HG03378 (cell line): Measurements from ENCODE around the gene LINGO3.

ENCODE experiments used
- ATAC-seq: cut with Tn5 transposase; IDR thresholded peaks from one replicate; pipeline ENCODE4 v1.9.1; 2021; ENCODE audit warnings: mild to moderate bottlenecking, moderate library complexity; ENCODE audit not compliant: unreplicated experiment

LINGO3 gene

DNA sequence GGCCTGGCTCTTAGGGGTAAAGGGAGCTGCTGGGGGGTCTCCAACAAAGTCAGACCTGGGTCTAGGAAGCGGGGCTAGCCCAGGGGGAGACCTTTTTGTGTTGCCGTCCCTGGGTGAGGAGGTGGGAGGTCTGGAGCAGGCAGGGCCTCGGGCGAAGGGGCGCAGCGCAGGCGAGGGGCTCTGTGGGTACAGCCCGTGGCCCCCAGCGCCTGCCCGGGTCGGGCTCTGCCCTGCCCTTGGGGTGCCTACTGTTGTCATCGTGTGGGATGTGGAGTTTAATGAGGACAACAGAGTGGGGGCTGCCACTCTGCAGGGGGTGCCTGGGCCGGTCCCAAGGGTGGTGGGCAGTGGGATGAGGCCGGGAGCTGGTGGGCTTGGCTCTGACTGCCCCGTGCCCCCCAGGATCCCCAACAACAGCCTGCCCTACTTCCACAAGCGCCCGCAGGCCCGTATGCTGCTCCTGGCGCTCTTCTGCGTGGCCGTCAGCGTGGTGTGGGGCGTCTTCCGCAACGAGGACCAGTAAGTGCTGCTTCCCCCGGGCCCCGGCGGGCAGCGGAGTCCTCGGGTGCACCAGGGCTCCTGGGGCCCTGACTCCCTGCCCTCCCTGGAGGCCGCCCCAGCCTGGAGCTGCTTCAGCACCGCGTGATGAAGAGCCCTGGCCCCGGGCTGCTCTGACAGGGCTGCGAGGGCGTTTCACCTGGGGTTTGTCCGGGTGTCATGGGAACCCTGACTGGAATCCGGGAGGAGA lies 32.7 kb upstream of the LINGO3 start:
- no peak for ATAC-seq

DNA sequence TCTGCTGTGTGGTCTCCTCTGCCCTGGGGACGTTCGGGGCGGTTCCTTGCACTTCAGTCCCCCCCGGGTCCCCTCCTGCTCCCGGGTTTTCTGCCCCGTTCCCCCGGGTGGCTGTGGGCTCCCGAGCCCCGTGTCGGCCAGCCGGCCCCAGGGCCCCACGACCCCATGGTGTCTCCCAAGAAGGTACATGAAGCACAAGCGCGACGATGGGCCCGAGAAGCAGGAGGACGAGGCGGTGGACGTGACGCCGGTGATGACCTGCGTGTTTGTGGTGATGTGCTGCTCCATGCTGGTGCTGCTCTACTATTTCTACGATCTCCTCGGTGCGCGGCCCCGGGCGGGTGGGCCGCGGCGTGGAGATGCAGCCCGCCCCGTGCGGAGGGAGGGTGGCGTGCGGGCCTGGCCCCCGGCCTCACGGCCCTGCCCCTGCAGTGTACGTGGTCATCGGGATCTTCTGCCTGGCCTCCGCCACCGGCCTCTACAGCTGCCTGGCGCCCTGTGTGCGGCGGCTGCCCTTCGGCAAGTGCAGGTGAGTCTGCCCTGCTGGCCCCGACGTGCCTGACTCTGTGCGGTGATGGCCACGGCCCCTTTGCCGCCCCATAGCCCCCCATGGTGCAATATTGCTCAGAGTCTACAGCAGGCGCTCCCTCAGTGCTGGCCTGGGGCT lies 31.8 kb upstream of the LINGO3 start:
- ATAC-seq, result no peak

DNA sequence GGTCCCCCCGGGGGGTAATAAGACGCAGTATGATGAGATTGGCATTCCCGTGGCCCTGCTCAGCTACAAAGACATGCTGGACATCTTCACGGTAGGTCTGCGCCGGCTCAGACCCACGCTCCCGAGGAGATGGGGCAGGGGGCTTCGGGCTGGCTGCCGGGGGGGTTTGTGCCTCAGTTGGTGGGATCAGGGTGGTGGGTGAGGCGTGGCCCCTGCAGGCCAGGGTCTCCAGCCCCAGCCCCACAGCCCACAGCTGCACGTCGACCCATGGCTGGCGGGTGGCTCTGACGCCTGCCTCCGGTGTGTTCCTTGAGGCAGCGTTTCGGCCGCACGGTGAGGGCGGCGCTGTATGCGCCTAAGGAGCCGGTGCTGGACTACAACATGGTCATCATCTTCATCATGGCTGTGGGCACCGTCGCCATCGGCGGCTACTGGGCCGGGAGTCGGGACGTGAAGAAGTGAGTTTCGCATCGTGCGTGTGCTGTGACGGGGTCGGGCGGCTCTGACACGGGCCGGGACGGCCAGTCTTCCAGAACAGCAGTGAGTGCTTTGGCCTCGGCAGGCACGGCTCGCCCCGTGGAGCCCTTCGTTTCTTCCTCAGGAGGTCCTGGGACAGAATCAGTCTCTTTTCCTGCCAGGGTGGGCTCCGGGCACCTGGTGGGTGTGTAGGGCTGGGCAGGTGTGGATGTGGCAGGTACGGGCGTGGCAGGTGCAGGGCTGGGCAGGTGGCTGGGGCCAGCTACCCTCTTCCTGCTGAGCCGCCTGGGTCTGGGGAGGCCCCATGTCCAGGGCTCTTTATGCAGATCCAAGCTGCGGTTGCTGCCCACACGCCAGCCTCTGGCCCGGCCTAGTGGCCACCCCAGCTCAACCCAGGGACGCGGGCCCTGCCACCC lies 31.0 kb upstream of the LINGO3 start:
- no peak for ATAC-seq

DNA sequence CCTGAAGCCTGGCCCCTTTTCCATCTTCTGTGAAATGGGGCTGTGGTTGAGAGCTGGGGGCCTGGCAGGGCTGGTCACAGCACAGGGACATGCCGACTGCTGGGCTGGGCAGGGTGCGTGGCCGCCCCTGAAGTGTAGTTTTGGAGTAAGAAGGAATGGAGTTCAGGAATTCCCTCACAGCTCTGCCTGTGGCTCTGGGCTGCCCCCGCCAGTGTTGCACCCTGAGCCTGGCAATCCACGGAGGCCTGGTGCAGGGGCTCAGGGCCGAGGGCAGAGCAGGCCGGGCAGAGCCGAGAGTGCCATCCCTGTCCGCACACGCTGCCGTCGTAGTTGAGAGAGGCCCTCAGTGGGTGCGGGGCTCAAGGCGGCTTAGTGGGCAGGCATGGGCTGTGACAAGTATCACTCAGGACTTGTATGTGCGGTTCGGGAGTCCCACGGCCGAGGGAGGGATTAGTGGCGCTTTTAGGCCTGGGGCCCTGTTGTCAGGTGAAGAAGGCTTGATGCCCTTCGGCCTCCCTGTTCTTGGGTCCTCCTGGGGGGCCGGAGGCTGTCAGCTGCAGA lies 30.2 kb upstream of the LINGO3 start:
- ATAC-seq, result no peak

DNA sequence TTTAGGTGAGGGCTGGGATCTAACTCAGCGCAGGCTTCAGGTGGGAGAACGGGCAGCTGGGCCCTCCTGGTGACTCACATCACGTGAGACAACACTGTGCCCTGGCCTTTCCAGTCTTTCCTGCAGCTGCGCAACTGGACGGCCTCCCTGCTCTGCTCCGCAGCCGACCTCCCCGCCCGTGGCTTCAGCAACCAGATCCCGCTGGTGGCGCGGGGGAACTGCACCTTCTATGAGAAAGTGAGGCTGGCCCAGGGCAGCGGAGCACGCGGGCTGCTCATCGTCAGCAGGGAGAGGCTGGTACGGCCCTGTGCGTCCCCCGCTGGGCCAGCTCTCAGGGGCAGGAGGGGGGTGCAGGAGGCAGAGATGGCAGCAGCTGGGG lies 29.4 kb upstream of the LINGO3 start:
- ATAC-seq, result no peak

DNA sequence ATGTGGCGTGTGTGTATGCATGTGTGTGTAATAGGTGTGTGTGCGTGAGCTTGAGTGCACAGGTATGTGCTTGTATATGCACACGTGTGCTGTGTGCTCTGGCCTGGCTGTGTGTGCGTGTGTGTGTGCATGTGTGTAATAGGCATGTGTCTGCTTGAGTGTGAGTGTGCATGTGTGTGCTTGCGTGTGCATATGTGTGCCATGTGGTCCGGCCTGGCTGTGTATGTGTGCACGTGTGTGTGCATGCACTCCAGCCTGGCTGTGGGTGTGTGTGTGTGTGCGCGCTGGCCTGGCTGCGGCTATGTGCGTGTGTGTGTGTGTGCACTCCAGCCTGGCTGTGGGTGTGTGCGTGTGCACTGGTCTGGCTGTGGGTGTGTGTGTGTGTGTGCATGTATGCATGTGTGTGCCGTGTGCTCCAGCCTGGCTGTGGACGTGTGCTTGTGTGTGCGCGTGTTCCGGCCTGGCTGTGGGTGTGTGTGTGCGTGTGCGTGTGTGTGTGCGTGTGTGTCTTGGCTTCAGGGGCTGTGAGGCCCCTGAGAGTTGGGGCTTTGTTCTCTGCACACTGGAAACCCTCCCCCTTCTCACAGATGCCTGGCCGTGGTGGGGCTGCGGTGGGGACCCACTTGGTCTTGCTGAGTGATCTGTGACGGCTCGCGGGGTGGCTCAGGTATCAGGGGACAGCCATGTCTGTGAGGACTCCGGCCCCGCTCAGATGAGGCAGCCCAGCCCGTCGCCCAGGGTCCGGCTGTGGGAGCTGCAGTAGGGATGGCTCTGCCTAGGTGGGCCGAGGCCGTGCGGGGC lies 28.8 kb upstream of the LINGO3 start:
- no peak for ATAC-seq

DNA sequence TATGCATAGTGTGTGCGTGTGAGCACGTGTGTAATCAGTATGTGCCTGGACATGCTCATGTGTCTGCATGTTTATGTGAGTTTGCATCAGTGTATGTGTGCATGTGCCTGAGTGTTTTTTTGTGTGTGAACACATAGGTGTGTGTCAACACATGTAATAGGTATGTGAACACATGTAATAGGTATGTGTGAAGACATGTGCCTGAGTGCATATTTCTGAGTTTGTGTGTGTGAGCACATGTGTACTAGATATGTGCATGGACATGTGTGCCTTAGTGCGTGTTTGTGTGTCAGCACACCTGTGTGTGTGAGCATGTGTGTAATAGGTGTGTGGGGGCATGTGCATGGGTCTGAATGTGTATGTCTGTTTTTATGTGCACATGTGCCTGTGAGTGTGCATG lies 27.9 kb upstream of the LINGO3 start:
- ATAC-seq, result no peak

DNA sequence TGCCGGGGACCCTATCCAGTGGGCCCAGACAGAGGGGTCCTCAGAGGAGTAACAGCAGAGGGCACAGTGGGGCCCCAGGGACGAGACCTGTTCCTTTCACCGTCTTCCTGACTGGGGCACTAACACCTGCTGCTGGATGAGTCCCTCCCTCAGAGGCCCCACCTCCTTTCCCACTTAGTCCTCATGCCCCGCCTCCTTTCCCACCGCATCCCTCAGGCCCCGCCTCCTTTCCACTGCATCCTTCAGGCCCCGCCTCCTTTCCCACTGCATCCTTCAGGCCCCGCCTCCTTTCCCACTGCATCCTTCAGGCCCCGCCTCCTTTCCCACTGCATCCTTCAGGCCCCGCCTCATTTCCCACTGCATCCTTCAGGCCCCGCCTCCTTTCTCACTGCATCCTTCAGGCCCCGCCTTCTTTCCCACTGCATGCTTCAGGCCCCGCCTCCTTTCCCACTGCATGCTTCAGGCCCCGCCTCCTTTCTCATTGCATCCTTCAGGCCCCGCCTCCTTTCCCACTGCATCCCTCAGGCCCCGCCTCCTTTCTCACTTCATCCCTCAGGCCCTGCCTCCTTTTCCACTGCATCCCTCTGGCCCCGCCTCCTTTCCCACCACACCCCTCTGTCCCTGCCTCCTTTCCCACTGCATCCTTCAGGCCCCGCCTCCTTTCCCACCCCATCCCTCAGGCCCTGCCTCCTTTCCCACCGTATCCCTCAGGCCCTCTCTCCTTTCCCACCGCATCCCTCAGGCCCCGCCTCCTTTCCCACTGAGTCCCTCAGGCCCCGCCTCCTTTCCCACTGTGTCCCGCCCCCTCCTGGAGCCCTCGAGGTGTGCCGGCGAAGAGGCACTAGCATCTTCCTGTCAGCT lies 27.3 kb upstream of the LINGO3 start:
- ATAC-seq, result no peak

DNA sequence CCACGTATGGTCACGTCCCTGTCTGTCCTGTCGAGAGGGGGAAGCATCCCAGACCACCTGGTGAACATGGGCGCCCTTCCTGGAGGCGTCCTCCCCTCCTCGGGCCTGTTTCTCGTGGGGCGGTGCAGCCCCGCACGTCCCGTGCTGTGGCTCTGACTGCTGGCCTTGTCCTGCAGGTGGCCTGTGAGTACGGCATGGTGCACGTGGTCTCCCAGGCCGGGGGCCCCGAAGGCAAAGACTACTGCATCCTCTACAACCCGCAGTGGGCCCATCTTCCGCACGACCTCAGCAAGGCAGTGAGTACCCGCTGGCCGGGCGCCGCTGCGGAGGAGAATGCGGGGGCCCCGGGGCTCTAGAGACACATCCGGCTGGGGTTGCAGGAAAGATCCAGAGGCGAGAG lies 26.5 kb upstream of the LINGO3 start:
- no peak for ATAC-seq

DNA sequence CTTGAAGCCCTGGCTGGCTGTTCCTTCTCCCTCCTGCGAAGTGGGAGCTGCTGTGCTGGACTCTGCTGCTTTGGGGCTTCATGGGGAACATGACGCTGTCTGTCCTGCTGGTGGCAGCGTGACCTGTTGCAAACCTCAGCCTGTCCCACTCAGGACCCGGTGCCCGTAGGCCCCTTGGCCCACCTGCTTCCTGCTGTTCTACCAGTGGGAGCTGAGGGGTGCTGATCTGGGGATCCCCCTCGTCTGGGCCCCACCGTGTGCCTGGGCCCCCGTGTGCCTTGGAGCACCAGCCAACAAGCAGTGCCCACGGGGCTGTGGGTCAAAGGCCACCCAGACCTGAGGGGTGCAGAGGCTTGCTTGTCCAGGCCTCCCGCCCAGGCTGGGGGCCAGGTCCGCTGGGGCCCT lies 25.9 kb upstream of the LINGO3 start:
- no peak for ATAC-seq

DNA sequence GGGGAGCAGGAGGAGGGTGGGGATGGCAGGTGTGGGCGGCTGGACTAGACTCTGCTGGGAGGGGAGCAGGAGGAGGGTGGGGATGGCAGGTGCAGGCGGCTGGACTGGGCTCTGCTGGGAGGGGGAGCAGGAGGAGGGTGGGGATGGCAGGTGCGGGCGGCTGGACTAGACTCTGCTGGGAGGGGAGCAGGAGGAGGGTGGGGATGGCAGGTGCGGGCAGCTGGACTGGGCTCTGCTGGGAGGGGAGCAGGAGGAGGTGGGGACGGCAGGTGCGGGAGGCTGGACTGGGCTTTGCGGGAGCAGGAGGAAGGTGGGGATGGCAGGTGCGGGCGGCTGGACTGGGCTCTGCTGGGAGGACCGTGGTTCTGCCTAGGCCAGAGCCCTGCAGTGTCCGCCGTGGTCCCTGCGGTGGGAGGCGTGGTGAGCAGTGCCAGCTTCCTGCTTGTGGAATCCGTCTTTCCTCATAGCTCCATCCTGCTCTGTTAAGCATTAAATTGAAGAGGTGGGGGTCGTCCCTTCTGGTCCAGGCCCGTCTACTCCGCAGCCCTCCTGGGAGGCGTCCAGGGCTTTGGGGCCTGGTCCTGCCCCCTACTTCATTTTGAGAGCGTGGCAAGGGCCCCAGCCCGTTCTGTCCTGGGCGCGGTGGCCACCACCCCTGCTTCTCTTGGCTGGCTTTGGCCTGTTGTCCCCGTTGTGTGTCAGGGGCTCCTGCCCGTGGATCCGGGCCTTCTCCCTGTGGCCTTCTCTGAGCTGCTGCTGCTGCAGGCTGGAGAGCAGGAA lies 25.3 kb upstream of the LINGO3 start:
- no peak for ATAC-seq

DNA sequence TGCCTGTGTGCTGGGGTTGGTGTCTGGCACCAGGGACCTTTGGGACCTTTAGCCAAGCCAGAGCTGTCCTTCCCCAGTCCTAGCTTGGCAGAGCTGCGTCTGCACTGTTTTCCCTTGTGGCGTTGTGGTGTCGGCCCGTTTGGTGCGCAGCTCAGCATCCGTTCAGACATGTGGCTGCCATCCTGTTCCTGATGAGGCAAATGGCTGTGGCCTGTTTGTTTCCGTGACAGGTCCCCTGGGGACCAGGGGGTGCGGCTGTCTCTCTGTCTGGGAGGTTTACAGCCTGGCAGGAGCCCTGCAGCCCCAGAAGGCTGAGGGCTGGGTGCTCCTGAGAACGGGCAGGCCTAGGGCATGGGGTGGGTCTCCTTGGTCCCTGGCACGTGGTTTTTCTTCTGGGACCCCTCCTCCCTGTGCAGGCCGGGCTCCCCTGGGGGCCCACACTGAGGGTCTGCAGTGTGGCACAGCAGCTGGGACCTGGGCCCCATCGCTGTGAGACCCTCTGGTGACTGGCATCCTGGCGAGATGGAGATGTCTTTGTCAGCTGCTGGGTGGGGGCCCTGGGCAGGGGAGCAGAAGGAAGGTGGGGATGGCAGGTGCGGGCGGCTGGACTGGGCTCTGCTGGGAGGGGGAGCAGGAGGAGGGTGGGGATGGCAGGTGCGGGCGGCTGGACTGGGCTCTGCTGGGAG lies 24.5 kb upstream of the LINGO3 start:
- no peak for ATAC-seq

DNA sequence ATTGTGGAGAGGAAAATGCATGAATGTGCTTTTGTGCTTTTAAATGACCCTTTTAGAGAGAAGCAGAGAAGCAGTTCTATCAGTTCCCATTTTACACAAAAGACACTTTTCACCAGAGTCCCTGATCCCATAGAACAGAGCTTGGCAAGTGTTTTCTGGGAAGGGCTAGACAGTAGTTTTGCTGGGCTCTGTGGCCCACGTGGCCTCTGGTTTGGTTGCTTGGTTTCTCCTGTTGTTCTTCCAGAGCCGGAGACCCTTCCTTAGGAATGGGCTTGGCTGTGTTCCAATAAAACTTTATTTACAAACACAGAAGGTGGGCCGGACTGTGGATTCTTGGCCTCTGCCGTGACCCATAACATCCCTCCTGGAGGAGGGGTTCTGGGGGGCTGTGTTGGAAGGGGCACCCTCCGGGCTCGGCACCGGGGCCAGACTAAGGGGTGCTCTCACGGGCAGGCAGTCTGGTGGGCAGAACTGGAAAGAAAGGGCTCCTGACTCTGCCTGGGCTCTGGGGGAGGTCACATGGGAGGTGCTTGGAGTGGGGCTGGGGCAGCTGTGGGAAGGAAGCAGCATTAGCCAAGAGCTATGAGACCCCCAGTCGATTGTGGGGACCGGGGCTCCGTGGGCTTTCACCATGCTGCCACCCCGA lies 23.8 kb upstream of the LINGO3 start:
- ATAC-seq, result no peak

DNA sequence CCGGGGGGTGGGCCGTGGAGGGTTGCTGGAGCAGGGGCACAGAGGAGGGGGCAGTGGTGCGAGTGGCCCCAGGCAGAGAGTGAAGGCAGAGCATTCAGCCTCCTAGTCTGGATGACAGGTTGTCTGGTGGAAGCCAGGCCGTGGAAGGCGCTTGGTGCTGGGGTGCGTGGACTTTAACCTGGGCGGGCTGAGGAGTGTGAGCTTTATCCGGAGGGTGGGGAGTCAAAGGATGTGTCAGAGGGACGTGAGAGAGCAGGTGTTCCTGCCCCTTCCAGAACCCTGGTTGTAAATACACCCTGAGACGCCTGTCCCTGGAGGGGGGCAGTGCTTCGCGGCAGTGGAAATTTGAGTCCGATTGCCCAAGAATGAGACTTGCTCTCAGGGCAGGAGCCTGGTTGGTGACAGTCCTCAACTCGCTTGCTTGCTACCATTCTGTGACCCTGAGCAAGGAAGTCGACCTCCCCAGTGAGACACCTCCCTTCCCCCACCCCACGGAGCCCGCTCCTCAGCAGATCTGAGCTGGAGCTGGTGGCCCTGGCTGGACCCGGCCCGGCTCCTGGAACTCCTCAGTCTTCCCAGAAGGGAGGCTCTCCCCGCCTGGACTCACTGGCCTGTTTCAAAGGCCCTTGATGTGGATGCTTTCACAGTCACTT lies 22.8 kb upstream of the LINGO3 start:
- ATAC-seq, result no peak

DNA sequence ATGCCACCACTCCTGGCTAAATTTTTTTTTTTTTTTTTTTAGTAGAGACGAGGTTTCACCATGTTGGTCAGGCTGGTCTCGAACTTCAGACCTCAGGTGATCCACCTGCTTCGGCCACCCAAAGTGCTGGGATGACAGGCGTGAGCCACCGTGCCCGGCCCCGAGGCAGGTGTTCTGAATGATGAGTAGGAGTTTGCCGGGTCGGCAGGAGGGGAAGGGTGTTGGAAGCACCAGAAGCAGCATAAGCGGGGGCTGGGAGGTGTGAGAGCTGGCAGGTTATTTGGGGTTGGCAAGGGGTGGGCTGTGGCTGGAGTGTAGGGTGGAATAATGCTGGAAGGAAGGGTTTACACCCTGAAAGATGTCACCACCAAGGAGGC lies 22.3 kb upstream of the LINGO3 start:
- no peak for ATAC-seq

DNA sequence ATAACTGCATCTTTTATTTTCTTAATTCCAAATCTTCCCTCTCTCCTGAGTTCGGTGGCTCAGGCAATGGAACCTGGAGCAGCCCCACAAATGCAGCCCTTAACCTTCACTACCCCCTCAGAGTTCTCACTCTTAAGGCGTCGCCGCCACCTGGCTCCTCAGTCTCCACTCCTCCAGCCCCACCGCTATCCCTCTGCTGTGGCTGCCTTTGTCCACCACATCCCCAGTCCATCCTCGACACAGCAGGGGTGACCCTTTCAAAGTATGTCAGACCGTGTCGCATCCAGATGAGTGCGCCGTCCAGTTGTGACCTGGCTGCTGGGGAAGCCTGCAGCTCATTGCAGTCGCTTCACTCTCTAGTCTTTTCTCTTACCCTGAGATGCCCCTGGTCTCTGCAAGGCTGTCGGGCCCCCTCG lies 21.6 kb upstream of the LINGO3 start:
- ATAC-seq, result no peak

DNA sequence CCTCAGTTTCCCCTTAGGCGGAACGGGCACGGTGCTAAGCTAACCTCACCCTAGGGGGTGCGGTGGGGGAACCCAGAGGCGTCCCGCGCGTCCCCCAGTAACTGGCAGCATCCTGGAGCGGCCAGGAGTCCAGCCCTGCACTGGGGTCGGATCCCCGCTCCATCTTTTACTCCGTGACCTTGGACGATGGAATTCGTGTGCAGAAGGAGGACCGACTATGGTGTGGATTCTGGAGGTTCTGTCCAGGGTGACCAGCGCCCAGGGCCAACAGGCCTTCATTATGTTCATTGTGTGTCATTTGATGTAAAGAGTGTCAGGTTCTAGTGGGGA lies 21.2 kb upstream of the LINGO3 start:
- no peak for ATAC-seq
